Psoas muscle (tissue), 8 donors: ENCODE measurements around the gene REC8. TPM values are rescaled to one million over a fixed set of nuclear protein-coding genes. Genes with fewer than 3 reads are reported as not detected.

ENCODE experiments used
- ATAC-seq, 4 donors: fragments of 200-7000 bp; cut with Tn5 transposase; one replicate each; pipeline ENCODE4 v1.9.1; 2020; ENCODE audit warnings: moderate library complexity in 3 of 4, mild to moderate bottlenecking in 2 of 4
- DNase-seq, 2 donors: peaks; one replicate each; pipeline ENCODE4 v3.0.0-alpha.2; 2020
- H3K27ac ChIP-seq: fragments of 200-600 bp; one replicate; pipeline ENCODE4 v1.8.0; 2022
- H3K27me3 ChIP-seq, 3 donors: fragments of 200-600 bp in 1 of 3; one replicate each; pipeline versions ENCODE4 v1.6.1 to v1.8.0; 2013 to 2022; ENCODE audit warnings: low read length in 2 of 3, mild to moderate bottlenecking in 2 of 3, moderate library complexity in 1 of 3; ENCODE audit not compliant: insufficient read depth in 3 of 3
- H3K36me3 ChIP-seq, 2 donors: fragments of 200-600 bp in 1 of 2; one replicate each; pipeline versions ENCODE4 v1.6.1 to v1.8.0; 2013 to 2022; ENCODE audit warnings: low read depth in 1 of 2, mild to moderate bottlenecking in 1 of 2, moderate library complexity in 1 of 2; ENCODE audit not compliant: insufficient read depth in 1 of 2
- H3K4me1 ChIP-seq: fragments of 200-600 bp; one replicate; pipeline ENCODE4 v1.8.0; 2022
- H3K4me3 ChIP-seq: fragments of 200-600 bp; one replicate; pipeline ENCODE4 v1.8.0; 2022; ENCODE audit warnings: mild to moderate bottlenecking
- H3K9me3 ChIP-seq: fragments of 200-600 bp; one replicate; pipeline ENCODE4 v1.8.0; 2022
- WGBS, 3 donors: extraction: QIAGEN DNeasy Blood & Tissue Kit; methylation state at CpG; one replicate each; pipeline versions ENCODE4 v1.1.6 to v1.1.7; 2013; 5-methylcytosine and 5-hydroxymethylcytosine counted together
- intact Hi-C, 2 donors: fragments of 100-400 bp; cut with DNase I; formaldehyde crosslinking; loops; one replicate each; pipeline versions ENCODE4 v1.11.0 to v1.14.2; 2022
- polyA plus RNA-seq, 3 donors: library from polyadenylated mRNA; stranded (reverse); fragments of 200-250 nt; gene quantifications; one replicate each; pipeline ENCODE4 v1.2.3, GENCODE V29; 2013
- total RNA-seq, 4 donors: library from RNA; stranded (reverse); fragmentation: NEBNext Ultra II Directional in 2 of 4; extraction: Animal tissue kit (Norgen Biotek cat#: 25700) in 2 of 4; gene quantifications; one replicate each; pipeline versions ENCODE4 v1.2.1 to v1.2.4, GENCODE V29; 2021 to 2023
- TF ChIP-seq, protein P1 (sequence below): fragments of 200-600 bp; IDR thresholded peaks from one replicate; pipeline ENCODE4 v1.8.0; 2022; ENCODE audit warnings: antibody characterized with exemption
- donor health status: healthy with polysubstance abuse.
- donor health status: DM: no; HTN: no; CAD: no; lungs with moderate emphysema.
- donor health status: Bipolar disorder and iron deficiency.
- donor health status: healthy.
- donor health status: DM: yes; HTN: yes; CAD: no.
- donor health status: DM: no; HTN: no; CAD: no.
- donor health status: DM: no; HTN: no; CAD: no.
- donor health status: DM: yes; HTN: yes; CAD: no.

REC8 gene
- total and polyA plus RNA-seq, 7 donors: 0.13 to 1.6 (median 1.2) TPM

DNA sequence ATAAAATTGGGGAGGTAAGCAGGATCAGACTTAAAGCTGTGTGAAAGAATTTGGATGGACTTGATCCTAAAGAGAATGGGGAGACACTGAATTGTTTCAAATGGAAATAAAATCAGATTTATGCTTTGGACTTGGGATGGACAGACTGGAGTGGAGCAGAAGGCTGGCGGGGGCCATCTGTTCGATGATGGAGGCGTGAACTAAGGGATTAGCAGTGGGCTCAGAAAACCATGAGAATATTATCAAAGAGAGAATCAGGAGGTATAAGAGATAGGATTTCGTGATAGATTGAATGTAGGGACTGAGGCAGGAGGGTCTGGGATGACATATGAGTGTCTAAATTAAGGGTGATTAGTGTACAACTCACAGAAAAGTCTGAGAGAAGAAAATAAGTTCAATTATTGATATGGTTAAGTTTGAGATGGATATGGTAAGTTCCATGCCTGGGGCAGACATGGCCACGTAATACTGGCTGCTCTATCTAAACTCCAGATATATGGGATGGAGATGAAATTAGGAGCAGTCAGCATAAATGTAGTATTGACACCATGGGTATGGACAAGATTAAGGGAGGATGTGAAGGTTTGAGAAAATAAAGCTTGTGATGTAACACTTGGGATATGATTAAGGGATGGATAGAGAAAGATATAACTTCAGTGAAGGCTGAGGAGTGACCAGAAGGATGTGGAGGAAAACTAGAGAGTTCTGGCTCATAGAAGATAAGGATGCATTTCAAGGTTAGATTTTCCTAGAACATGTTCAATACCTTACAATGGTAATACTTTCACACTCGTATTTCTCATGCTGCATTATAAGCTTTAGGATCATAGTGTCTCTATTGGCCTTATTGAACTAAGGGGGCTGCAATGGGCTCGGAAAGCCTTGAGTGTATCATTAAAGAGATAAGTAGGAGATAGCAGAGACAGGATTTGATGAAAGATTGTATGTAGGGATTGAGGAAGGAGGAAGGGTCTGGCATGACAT, 32.6 kb downstream of the REC8 start:
- H3K36me3 ChIP-seq: peaks cover 5 to 50% of the 10 kb centered on the region in 2 donors
- intact Hi-C loops: no loop called here

DNA sequence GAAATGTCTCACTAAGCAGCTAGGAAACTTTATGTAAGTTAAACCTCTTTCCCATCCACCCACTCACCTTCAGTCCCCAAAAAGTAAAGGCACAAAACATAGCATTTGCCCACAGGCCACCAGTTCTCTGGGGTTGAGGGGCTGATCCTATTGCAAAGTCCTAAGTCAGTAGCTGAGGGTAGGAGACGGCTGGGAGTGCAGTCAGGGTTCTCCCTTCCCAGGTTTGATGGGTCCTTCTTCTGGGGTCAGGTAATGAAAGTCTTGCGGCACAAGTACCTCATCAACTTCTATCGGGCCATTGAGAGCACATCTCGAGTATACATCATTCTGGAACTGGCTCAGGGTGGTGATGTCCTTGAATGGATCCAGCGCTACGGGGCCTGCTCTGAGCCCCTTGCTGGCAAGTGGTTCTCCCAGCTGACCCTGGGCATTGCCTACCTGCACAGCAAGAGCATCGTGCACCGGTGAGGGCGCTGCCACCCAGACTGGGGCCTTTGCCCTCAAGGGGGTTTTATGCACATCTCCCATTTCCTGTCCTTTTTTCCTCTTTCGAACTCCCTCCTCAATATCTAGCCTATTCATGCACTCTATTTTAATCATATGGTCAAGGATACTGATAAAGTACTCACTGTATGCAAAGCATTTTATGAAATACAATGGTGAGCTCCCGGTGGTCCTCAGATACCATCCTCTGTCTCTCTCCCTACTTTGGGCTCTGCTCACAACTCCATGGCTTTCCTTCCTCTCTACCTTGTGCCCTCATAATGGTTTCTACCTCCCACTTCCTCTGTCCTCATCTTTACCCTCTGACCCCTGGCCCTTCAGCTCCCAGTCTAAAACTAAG, 34.6 kb downstream of the REC8 start:
- Histone ChIP-seq H3K27me3 (no peaks in the 10 kb centered on the region), H3K9me3 (no peaks in the 10 kb centered on the region), H3K4me1 (no peaks in the 10 kb centered on the region), H3K4me3 (no peak overlapping the region), H3K27ac (no peak overlapping the region), H3K36me3 (peaks cover 10 to 67% of the 10 kb centered on the region in 2 donors)
- TF ChIP-seq, protein P1, sequence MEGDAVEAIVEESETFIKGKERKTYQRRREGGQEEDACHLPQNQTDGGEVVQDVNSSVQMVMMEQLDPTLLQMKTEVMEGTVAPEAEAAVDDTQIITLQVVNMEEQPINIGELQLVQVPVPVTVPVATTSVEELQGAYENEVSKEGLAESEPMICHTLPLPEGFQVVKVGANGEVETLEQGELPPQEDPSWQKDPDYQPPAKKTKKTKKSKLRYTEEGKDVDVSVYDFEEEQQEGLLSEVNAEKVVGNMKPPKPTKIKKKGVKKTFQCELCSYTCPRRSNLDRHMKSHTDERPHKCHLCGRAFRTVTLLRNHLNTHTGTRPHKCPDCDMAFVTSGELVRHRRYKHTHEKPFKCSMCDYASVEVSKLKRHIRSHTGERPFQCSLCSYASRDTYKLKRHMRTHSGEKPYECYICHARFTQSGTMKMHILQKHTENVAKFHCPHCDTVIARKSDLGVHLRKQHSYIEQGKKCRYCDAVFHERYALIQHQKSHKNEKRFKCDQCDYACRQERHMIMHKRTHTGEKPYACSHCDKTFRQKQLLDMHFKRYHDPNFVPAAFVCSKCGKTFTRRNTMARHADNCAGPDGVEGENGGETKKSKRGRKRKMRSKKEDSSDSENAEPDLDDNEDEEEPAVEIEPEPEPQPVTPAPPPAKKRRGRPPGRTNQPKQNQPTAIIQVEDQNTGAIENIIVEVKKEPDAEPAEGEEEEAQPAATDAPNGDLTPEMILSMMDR: no peak
- intact Hi-C loops: no loop called here
- DNase-seq (no peak), ATAC-seq (no peak)
- WGBS, 3 donors: 92 to 98% (median 95%) methylated on average over 11 of the region's 11 CpGs

More for the DNA sequence above, 32.6 kb downstream of the REC8 start:
- Histone ChIP-seq H3K9me3 (no peaks in the 10 kb centered on the region), H3K27me3 (no peaks in the 10 kb centered on the region), H3K4me1 (no peaks in the 10 kb centered on the region), H3K4me3 (no peak overlapping the region), H3K27ac (no peak overlapping the region)
- ATAC-seq (no peak), DNase-seq (no peak)
- 86 to 91% (median 91%) methylated on average over 7 of the region's 7 CpGs for WGBS, 3 donors
- TF ChIP-seq, protein P1: no peak

DNA sequence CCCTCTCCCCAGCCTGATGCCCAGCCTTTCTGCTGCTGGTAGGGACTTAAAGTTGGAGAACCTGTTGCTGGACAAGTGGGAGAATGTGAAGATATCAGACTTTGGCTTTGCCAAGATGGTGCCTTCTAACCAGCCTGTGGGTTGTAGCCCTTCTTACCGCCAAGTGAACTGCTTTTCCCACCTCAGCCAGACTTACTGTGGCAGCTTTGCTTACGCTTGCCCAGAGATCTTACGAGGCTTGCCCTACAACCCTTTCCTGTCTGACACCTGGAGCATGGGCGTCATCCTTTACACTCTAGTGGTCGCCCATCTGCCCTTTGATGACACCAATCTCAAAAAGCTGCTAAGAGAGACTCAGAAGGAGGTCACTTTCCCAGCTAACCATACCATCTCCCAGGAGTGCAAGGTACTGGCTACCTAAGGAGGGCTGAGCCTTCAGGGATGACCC, 35.2 kb downstream of the REC8 start:
- H3K4me3 ChIP-seq: no peak overlapping the region
- peaks cover 3% of the 10 kb centered on the region for H3K4me1 ChIP-seq
- H3K27ac ChIP-seq: no peak overlapping the region
- intact Hi-C loops: no loop called here
- TF ChIP-seq, protein P1: no peak
- no peak for DNase-seq
- H3K36me3 ChIP-seq: peaks cover 10 to 66% of the 10 kb centered on the region in 2 donors
- no peak for ATAC-seq
- WGBS, 3 donors: 92 to 96% (median 95%) methylated on average over 5 of the region's 5 CpGs
- H3K9me3 ChIP-seq: no peaks in the 10 kb centered on the region
- H3K27me3 ChIP-seq: no peaks in the 10 kb centered on the region

DNA sequence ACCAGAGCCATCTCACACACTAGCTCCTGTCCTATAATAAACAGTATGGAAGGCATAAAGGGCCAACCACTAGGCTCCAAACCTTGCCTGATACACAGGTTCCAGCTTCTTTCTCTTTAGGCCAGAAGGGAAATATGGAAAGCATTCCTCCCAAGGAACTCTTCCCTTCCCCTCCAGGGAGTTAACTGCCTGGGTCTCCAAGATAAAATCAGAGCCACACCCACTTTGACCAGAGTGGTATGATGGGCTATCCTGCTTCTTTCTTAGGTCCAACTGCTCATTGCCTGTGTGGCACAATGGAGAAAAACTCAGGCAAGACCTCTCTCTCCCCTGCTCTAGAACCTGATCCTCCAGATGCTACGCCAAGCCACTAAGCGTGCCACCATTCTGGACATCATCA, 35.7 kb downstream of the REC8 start:
- DNase-seq: no peak
- H3K36me3 ChIP-seq: peaks cover 10 to 66% of the 10 kb centered on the region in 2 donors
- H3K27me3 ChIP-seq: no peaks in the 10 kb centered on the region
- peaks cover 5% of the 10 kb centered on the region for H3K4me1 ChIP-seq
- ATAC-seq: no peak
- H3K27ac ChIP-seq: no peak overlapping the region
- TF ChIP-seq, protein P1: no peak
- H3K4me3 ChIP-seq: no peak overlapping the region
- intact Hi-C loops: no loop called here
- H3K9me3 ChIP-seq: no peaks in the 10 kb centered on the region
- WGBS, 3 donors: 96 to 98% (median 97%) methylated on average over 2 of the region's 2 CpGs
